NCI-H2081 treated with DMSO at 0.1 percent for 48 hours (cell line): Measurements from ENCODE around the gene HEXB.
"Not testable (repeated sequence)": the region's sequence is repeated elsewhere in the genome, so short reads cannot be mapped to it uniquely, and the experiment has no call there.

Source experiments
- DNase-seq: peaks from one replicate; lab custom pipeline; 2025; lab: John Stamatoyannopoulos, UW

HEXB gene

GRCh38 chr5:74738406-74738805 is 53.4 kb downstream of the HEXB start:
- no peak for DNase-seq

GRCh38 chr5:74748742-74749141 is 63.7 kb downstream of the HEXB start:
- DNase-seq: not testable (repeated sequence)

GRCh38 chr5:74761241-74761640 is 76.2 kb downstream of the HEXB start:
- no peak for DNase-seq

- DNase-seq: no peak
Measured at GRCh38 chr5:74762599-74762998, 77.6 kb downstream of the HEXB start.

- no peak for DNase-seq
Measured at GRCh38 chr5:74763504-74763903, 78.5 kb downstream of the HEXB start.

GRCh38 chr5:74765201-74765600 is 80.2 kb downstream of the HEXB start:
- DNase-seq: peak; percentile 79

GRCh38 chr5:74765929-74766328 is 80.9 kb downstream of the HEXB start:
- DNase-seq: no peak

GRCh38 chr5:74766418-74766848 is 81.4 kb downstream of the HEXB start:
- DNase-seq: no peak

- DNase-seq: peak; percentile 38
Measured at GRCh38 chr5:74766849-74767578, 82.0 kb downstream of the HEXB start, which contains the start of the genes GFM2 and NSA2. TSS of gene GFM2 (minus strand) at chr5:74767117. CDS start at chr5:74763742, 3,375 bp downstream. TSS of gene NSA2 (plus strand) at chr5:74767249. CDS start at chr5:74767361, 112 bp downstream.

- no peak for DNase-seq
Measured at GRCh38 chr5:74767579-74767913, 82.5 kb downstream of the HEXB start.
